ENCODE results near the gene SIRT2. TPM values are rescaled to one million over a fixed set of nuclear protein-coding genes. Genes with fewer than 3 reads are reported as not detected.
"Not testable (repeated sequence)": the region's sequence is repeated elsewhere in the genome, so short reads cannot be mapped to it uniquely, and the experiment has no call there.

The SIRT2 gene
- total RNA-seq, 1 donor from 2014 or later = 10.9 TPM

DNA sequence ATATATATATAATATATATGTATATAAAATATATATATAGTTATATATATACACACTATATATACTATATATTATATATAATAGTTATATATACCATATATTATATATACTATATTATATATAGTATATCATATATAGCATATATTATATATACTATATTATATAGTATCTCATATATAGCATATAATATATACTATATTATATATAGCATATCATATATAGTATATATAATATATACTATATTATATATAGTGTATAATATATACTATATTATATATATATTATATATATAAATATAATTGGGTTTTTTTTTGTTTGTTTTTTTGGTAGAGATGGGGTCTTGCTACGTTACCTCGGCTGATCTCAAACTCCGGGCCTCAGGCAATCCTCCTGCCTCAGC, 38.0 kb downstream of the SIRT2 start:
- H3K36me3 Mint-ChIP-seq = peaks cover 2% of the 10 kb centered on the region
- Histone ChIP-seq H3F3A (ENCODE audit: low read depth) (peaks cover 19% of the 10 kb centered on the region), H3K4me2 (no peak overlapping the region), H3K79me2 (ENCODE audit: low read depth) (no peaks in the 10 kb centered on the region), H3K9ac (no peak overlapping the region), H3K4me3 (no peak overlapping the region), H3K27ac (no peak overlapping the region), H3K9me3 (ENCODE audit: low read depth) (no peaks in the 10 kb centered on the region), H3K36me3 (no peaks in the 10 kb centered on the region), H3K4me1 (peaks cover 8% of the 10 kb centered on the region), H3K27me3 (no peaks in the 10 kb centered on the region), H4K20me1 (ENCODE audit: low read depth) (no peaks in the 10 kb centered on the region), H2AFZ (replicated peaks) (no peak overlapping the region)
- peaks cover 8% of the 10 kb centered on the region for H3K9me3 Mint-ChIP-seq
- no peak overlapping the region for H3K27ac Mint-ChIP-seq
- DNase-seq (ENCODE audit: low spot score) = no peak
- no peak overlapping the region for H3K4me3 Mint-ChIP-seq
- peaks cover 28% of the 10 kb centered on the region for H3K4me1 Mint-ChIP-seq
- TF ChIP-seq, protein P1, sequence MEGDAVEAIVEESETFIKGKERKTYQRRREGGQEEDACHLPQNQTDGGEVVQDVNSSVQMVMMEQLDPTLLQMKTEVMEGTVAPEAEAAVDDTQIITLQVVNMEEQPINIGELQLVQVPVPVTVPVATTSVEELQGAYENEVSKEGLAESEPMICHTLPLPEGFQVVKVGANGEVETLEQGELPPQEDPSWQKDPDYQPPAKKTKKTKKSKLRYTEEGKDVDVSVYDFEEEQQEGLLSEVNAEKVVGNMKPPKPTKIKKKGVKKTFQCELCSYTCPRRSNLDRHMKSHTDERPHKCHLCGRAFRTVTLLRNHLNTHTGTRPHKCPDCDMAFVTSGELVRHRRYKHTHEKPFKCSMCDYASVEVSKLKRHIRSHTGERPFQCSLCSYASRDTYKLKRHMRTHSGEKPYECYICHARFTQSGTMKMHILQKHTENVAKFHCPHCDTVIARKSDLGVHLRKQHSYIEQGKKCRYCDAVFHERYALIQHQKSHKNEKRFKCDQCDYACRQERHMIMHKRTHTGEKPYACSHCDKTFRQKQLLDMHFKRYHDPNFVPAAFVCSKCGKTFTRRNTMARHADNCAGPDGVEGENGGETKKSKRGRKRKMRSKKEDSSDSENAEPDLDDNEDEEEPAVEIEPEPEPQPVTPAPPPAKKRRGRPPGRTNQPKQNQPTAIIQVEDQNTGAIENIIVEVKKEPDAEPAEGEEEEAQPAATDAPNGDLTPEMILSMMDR (IDR thresholded peaks at IDR 0.05) = no peak
- TF ChIP-seq EZH2 (IDR thresholded peaks at IDR 0.05) = no peak
- TF ChIP-seq EZH2phosphoT487 (IDR thresholded peaks at IDR 0.05) = no peak
- peaks cover 4% of the 10 kb centered on the region for H3K27me3 Mint-ChIP-seq (ENCODE audit: insufficient read depth, low read depth)

DNA sequence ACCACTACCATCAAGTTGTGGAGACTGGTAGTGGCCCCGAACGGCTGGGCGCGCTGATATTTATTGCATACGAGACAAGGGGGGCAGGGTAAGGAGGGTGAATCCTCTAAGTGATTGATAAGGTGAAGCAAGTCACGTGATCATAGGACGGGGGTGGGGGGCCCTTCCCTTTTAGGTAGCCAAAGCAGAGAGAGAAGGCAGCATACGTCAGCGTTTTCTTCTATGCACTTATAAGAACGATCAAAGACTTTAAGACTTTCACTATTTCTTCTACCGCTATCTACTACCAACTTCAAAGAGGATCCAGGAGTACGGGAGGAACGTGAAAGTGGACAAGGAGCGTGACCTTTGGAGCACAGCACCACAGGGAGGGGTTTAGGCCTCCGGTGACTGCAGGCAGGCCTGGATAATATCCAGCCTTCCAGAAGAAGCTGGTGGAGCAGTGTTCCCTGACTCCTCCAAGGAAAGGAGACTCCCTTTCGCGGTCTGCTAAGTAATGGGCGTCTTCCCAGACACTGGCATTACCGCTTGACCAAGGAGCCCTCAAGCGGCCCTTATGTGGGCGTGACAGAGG, 39.7 kb downstream of the SIRT2 start:
- H3K4me3 ChIP-seq; H3K27ac ChIP-seq; H3K9me3 ChIP-seq (ENCODE audit: low read depth); H3K79me2 ChIP-seq (ENCODE audit: low read depth); H3K9me3 Mint-ChIP-seq; H2AFZ ChIP-seq (replicated peaks); H4K20me1 ChIP-seq (ENCODE audit: low read depth); H3K36me3 ChIP-seq; DNase-seq (ENCODE audit: low spot score); H3K9ac ChIP-seq; H3K4me1 ChIP-seq; H3K27me3 ChIP-seq; H3K27me3 Mint-ChIP-seq (ENCODE audit: insufficient read depth, low read depth); H3K4me2 ChIP-seq; H3K36me3 Mint-ChIP-seq: not testable (repeated sequence)
- H3F3A ChIP-seq (ENCODE audit: low read depth) = peaks cover 19% of the 10 kb centered on the region
- H3K27ac Mint-ChIP-seq = peak overlapping the region; percentile 15
- peak overlapping the region; percentile 48 for H3K4me3 Mint-ChIP-seq
- H3K4me1 Mint-ChIP-seq = peaks cover 18% of the 10 kb centered on the region

DNA sequence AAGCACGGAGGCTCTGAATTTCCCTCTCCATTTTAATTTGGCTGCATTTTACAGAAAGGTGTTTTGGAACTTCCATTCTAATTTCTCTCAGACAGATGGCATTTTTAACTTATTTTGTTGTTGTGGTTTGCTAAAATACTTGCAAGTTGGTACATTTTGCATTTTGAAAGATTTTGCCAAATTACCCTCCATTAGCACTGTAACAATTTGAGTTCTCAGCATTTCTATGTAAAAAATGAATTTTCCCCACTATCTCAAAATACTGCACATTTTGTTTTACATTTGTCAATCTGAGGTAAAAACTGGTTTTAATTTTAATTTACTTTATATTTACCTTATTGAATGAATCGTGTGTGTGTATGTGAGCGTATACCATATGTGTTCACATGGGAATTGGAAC, 42.6 kb downstream of the SIRT2 start:
- Histone ChIP-seq H2AFZ (replicated peaks) (no peak overlapping the region), H3K36me3 (no peaks in the 10 kb centered on the region), H3K9ac (no peak overlapping the region), H3K4me3 (no peak overlapping the region), H3K27ac (no peak overlapping the region), H3K9me3 (ENCODE audit: low read depth) (no peaks in the 10 kb centered on the region), H4K20me1 (ENCODE audit: low read depth) (no peaks in the 10 kb centered on the region), H3K4me2 (no peak overlapping the region), H3F3A (ENCODE audit: low read depth) (peaks cover 24% of the 10 kb centered on the region), H3K79me2 (ENCODE audit: low read depth) (no peaks in the 10 kb centered on the region), H3K27me3 (no peaks in the 10 kb centered on the region), H3K4me1 (peaks cover 8% of the 10 kb centered on the region)
- Mint-ChIP-seq H3K36me3 (peaks cover 2% of the 10 kb centered on the region), H3K4me3 (no peak overlapping the region), H3K27ac (no peak overlapping the region), H3K4me1 (peaks cover 30% of the 10 kb centered on the region), H3K9me3 (peaks cover 8% of the 10 kb centered on the region), H3K27me3 (ENCODE audit: insufficient read depth, low read depth) (peaks cover 4% of the 10 kb centered on the region)
- no peak for DNase-seq (ENCODE audit: low spot score)
- TF ChIP-seq, protein P1 (IDR thresholded peaks at IDR 0.05) = no peak
- TF ChIP-seq EZH2phosphoT487 (IDR thresholded peaks at IDR 0.05) (no peak), EZH2 (IDR thresholded peaks at IDR 0.05) (no peak)

DNA sequence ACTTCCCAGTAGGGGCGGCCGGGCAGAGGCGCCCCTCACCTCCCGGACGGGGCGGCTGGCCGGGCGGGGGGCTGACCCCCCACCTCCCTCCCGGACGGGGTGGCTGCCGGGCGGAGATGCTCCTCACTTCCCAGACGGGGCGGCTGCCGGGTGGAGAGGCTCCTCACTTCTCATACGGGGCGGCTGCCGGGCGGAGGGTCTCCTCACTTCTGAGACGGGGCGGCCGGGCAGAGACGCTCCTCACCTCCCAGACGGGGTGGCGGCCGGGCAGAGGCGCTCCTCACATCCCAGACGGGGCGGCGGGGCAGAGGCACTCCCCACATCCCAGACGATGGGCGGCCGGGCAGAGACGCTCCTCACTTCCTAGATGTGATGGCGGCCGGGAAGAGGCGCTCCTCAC, 43.7 kb downstream of the SIRT2 start:
- H3K27ac Mint-ChIP-seq; H3K27me3 ChIP-seq; H3K4me3 Mint-ChIP-seq; H2AFZ ChIP-seq (replicated peaks); H3K36me3 Mint-ChIP-seq; H3K9me3 Mint-ChIP-seq; H4K20me1 ChIP-seq (ENCODE audit: low read depth); DNase-seq (ENCODE audit: low spot score); H3K36me3 ChIP-seq; H3K27me3 Mint-ChIP-seq (ENCODE audit: insufficient read depth, low read depth); H3K9me3 ChIP-seq (ENCODE audit: low read depth); H3K27ac ChIP-seq; H3K4me2 ChIP-seq; H3K4me3 ChIP-seq; H3K9ac ChIP-seq; H3K79me2 ChIP-seq (ENCODE audit: low read depth): not testable (repeated sequence)
- Histone ChIP-seq H3K4me1 (peaks cover 13% of the 10 kb centered on the region), H3F3A (ENCODE audit: low read depth) (peaks cover 31% of the 10 kb centered on the region)
- peaks cover 35% of the 10 kb centered on the region for H3K4me1 Mint-ChIP-seq

DNA sequence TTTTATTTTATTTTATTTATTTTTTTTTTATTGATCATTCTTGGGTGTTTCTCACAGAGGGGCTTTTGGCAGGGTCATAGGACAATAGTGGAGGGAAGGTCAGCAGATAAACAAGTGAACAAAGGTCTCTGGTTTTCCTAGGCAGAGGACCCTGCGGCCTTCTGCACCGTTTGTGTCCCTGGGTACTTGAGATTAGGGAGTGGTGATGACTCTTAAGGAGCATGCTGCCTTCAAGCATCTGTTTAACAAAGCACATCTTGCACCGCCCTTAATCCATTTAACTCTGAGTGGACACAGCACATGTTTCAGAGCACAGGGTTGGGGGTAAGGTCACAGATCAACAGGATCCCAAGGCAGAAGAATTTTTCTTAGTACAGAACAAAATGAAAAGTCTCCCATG, 44.5 kb downstream of the SIRT2 start:
- not testable (repeated sequence) for H3K9me3 Mint-ChIP-seq; H3K9me3 ChIP-seq (ENCODE audit: low read depth); H3K79me2 ChIP-seq (ENCODE audit: low read depth); H3K27ac ChIP-seq; H4K20me1 ChIP-seq (ENCODE audit: low read depth); DNase-seq (ENCODE audit: low spot score); H3K9ac ChIP-seq; H2AFZ ChIP-seq (replicated peaks); H3K36me3 Mint-ChIP-seq; H3K4me2 ChIP-seq; H3K36me3 ChIP-seq; H3K4me1 ChIP-seq; H3K4me3 ChIP-seq; H3K27me3 ChIP-seq
- H3K27ac Mint-ChIP-seq = peak overlapping the region; percentile 76
- H3K4me1 Mint-ChIP-seq = peaks cover 35% of the 10 kb centered on the region
- H3F3A ChIP-seq (ENCODE audit: low read depth) = peaks cover 28% of the 10 kb centered on the region
- peaks cover 10% of the 10 kb centered on the region for H3K27me3 Mint-ChIP-seq (ENCODE audit: insufficient read depth, low read depth)
- H3K4me3 Mint-ChIP-seq = peak overlapping the region; percentile 46

Data from neural progenitor cell (in vitro differentiated cells).